ENCODE results near the gene SCFD2.
A peak's percentile ranks its signal among the peaks of the same experiment; 100 is the strongest.
"Not testable (repeated sequence)": the region's sequence is repeated elsewhere in the genome, so short reads cannot be mapped to it uniquely, and the experiment has no call there.

SCFD2 gene

DNA sequence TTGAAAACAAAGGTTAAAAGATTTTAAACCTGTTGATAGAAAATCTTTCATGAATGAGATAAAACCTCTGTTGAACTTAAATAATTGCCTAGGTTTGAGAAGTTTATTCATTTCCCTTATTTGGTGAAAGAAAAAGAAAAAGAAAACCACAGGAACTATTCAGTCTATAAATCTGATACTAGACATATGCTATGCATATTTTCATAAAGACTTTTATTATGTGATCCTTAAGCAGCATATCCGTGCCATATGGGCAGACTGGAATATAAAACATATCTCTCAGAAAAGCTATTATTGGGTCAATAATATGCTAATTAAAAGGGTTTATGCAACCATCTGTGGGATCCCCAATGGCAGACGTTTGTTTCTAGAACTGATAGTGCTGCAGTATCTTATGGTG, 325.0 kb downstream of the SCFD2 start:
- no peak for DNase-seq

DNA sequence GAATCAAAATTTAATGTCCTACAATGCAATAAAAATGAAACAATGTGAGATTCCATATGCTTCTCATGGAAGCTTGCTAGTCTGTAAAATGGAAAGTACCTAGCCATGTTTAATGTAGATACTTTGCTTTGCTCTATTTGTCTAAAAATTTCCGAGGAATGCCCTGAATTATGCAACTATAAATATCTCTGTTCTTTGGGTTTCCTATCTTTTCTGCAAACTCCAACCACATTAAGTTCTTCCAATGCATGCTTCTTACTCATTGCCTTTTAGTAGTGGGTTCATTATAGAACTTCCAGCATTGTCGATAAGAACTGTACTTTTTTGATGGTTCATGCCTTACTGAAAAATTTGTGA, 325.4 kb downstream of the SCFD2 start:
- no peak for DNase-seq

DNA sequence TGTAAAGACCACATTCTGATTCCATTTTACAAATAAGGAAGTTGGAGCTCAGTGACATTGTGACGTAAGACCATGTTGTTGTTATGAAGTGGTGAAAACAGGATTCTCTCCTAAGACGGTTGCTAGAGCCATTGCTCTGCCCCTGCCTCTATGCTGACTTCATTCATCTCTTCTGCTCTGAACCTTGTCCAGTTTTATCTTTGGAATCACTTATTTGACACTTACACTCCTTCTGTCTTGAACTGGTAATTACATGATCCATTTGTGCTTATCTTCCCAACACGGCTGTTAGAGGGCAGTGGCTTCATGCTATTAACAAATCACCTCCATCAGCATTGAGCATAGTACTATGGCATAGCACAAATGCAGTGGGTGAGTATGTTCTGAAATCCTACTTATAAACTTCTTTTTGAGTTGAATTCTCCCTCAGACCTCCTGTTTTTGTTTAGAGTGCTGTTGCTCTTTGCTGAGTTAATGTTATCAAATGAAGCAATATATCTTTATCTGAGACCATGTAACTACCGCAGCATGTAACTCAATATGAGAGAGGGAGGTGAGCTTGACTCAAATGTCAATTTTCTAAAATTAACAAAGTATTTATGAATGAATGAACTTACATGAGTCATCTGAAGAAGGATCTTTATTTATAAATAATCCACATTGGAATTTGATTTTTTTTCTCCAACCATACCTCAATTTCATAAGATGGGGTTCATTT, 326.0 kb downstream of the SCFD2 start:
- no peak for DNase-seq

DNA sequence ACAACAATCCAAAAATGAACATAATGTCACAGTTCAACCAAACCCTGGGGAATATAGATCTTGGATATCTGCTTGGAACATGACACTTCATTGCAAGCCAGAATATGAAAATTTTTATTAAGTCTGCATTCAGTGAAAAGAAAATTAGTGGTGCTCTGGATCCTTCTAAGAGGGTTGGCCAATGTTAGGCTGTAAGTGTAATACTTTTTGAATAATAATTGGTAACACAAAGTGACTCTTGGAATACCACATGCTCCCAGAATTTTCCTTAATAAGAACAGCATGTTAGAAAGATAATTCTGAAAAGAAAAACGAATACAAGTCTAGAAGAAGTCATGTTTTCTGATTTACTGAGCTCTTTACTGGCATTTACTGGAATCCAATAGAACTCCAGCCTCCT, 328.0 kb downstream of the SCFD2 start:
- no peak for DNase-seq

DNA sequence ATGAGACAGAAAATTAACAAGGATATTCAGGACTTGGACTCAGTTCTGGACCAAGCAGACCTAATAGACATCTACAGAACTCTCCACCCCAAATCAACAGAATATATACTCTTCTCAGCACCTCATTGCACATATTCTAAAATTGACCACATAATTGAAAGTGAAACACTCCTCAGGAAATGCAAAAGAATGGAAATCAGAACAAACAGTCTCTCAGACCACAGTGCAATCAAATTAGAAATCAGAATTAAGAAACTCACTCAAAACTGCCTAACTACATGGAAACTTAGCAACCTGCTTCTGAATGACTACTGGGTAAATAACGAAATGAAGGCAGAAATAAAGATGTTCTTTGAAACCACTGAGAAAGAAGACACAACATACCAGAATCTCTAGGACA, 333.0 kb downstream of the SCFD2 start:
- DNase-seq: not testable (repeated sequence)

DNA sequence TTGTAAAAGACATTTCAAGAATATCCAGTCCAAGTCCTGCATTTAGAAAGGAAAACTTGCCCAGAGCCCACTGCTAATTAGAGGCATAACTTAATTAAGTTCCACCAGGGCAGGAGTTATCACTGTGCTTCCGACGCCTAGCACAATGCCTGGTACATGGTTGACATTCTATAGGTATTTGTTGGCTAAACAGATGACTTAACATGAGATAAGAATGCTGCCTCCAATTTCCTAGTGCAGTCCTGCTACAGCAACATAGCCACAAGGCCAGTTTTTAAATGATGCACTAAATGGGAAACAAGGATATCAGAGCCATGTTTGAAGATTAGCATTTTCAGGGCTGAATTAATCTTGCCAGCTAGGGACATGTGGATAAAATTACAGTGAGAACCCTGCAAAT, 339.6 kb downstream of the SCFD2 start:
- DNase-seq: no peak

DNA sequence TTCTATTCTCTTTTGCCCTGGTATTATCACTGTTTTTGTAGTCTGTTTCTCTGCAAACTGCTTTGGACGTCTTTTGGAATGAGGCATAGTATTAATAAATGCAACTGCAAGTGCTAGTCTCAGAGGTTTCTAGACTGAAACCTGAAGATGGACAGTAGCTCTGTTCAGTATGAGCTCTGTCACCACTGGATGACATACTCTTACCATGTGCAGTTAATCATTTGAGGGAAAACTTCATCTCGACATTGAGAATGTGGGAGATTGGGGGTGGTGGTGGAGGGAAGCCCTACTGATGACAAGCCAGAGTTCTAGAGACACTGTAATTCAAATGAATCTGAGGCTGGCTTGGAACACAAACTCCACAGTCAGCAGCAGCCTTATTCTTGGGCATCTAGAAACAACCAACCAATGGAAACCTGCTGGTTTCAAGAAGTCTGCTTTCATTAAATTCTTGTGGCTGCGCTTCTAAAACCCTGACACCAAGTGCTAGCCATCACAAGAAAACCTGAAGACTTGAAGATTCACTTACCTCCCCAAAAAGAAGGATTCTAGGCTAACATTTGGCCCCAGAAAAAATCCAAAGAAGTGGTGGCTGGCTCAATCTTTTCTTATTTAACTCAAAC, 342.1 kb downstream of the SCFD2 start:
- DNase-seq: no peak

DNA sequence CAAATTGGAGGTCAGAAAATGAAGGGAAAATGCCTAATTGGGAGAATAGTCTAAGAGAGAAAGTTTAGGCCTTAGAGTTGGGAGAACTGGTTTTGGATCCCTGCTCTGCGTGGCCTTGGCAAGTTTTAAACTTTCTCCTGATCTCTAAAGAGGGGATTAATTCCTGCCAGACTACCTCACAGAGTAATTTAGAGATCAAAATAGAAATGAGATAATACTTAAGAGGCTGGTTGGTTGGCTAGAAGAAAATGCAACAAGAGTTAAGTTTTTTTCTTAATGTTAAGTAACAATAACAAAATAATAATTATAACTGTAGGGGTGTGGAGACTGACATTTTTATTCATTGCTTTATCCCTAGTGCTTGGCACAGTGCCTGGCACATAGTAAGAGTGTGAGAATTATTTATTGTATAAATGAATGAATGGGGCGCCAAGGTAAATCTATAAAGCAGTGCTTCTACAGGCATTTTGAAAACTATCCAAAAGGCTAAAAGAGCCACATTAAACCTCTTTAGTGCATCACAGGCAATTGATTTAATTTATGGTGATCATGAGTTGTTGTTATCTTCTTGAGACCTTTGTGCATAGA, 343.3 kb downstream of the SCFD2 start:
- DNase-seq: no peak

DNA sequence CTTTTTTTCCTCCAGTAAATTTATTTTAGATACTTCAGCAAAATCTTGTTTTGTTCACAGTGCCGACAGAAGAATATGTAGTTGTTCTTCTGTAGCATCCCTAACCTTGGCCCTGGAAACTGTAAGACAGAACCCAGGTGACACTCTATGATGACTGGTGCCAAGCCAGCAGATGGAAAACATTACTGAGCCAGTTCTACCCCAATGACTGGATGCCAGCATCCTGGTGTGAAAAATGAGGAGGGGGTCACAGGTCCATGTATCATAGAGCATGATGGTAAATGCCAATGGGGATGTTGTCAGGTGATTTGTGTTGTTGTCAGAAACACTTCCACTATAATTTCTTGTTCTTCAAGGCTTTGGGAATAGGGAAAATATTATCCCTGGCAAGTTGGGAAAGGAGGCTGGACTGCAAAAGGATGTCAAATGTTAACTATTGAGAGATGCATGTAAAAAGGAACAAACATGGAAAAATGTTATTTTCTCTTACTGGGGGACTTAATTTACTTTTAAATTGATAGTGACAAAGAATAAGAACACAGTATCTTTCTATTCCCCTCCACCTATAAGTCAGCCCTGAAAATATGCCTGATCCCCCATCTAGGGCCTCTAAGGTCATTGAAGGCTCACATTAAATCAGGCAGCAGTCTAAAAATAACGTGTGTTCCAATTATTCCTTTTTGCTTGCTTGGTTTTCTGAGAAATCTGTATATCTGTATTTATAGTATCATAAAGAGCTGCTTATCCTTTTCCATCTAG, 343.9 kb downstream of the SCFD2 start:
- DNase-seq: no peak

DNA sequence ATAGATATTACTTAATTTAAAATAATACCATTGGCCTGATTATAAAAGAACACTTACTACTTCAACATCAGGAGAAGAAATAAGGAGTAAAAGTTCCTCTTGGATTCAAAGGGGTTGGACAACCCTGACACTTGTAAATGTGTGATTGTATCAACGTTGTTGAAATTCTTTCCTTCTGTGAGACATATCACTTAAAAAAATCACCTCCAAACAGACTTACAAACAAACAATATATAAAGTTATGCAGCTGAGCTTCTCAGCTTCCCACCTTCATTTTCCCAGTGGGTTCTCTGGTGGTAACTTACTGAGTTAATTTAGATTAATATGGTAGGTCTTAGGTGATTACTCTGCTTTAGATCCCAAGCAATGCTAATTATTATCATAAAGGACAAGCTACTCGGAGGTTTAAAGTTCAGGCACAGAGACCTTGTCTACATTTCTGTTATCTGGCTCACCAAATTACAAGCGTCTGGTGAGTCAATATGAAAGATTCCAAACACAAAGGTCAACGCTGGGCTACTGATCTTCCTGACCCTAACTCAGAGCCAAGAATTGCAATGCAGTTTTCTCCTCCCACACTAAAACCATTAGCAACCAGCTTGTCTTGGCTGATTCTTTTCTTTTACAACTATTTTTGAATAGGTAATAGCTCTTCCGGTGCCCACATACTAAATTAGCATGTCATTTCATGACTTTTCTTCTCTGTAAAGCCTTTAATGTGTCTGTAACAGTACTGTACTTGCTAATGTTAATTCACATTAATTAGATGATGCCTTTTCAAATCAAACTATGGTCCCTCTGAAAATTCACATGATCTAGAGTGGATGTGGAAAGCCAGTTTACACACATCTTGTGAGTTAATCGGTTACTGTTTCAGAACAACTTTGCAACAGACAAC, 346.1 kb downstream of the SCFD2 start:
- DNase-seq: no peak

DNA sequence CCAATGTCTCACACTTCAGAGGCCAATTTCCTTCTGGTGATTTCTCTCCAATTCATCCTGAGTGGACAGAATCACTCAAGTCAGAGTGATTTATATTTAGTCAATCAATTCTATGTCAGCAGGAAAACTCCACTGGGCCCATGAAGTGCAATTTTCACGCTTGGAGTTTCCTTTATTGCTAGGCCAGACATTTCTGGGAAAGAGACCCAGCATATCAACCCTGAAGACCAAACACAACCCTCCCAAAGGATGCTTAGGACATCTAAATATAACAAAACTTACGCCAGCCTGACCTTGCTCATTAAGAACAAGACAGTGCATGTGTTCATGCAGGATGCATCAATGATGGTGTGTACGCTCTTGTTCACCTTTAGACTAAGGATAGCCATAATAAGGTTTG, 347.4 kb downstream of the SCFD2 start:
- DNase-seq: no peak

DNA sequence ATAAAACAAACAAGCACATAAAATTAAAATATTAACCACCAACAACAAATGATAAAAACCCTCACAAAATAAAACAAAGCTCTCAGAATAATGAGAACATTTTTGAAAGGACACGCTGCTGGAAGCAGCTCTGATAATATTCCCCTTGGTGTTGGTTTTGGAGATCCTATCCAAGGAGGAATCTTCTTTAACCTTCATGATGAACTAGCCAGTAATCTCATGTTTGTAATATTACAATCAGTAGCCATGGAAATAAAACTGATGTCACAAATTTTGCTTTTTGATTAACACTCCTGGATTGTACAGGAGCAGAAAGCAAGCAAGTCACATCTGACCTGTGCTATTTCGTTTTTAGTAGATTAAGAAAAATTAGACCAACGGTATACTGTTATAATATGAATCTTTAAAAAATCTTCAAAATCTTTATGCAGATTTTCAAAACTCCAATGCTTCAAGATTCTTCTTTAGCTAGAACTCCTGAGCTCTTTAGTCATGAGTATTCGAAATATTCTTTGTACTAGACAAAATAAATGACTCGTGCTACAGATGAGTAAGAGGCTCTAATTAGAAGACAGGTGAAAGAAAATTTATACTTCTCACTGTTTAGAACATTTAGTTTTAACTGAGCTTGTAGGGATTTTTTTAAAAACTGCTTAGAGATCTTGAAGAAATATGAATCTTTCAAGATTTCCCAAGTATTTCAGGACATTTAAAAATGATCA, 349.6 kb downstream of the SCFD2 start:
- no peak for DNase-seq

DNA sequence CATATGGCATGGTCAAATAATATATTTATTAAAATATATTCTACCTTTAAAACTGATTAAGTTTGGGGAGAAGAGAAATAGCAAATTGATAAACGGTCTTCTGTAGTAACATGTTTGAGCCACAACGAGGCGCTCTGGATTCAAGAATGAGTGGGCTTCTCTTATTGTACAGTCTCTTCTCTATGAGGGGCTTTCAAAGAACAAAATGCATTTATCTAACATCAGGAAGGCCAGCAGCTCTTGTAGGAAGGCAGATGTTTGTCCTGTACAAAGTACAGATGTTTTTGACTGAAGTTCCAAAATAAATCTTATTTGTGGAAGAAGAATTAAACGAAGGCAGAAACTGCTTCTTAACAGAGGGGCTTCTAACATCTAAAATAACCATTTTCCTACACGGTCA, 350.2 kb downstream of the SCFD2 start:
- DNase-seq: no peak

DNA sequence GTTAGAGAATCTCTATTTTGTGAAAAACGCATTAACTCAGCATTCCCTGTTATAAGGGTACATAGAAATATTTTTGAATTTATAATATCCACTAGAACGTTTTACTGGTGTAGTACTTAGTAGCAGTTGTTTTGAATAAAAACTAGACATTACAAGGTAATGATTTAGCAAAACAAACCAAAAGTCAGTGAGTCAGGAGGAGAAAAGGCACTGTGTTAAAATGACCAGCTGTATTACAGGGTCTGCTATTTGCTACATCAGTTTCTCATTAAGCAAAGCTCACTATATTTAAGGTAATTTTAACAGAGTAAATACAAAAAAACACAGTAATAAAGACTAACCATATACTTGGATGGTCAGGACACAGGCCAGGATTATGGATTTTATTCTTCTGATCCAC, 351.0 kb downstream of the SCFD2 start:
- DNase-seq: no peak

DNA sequence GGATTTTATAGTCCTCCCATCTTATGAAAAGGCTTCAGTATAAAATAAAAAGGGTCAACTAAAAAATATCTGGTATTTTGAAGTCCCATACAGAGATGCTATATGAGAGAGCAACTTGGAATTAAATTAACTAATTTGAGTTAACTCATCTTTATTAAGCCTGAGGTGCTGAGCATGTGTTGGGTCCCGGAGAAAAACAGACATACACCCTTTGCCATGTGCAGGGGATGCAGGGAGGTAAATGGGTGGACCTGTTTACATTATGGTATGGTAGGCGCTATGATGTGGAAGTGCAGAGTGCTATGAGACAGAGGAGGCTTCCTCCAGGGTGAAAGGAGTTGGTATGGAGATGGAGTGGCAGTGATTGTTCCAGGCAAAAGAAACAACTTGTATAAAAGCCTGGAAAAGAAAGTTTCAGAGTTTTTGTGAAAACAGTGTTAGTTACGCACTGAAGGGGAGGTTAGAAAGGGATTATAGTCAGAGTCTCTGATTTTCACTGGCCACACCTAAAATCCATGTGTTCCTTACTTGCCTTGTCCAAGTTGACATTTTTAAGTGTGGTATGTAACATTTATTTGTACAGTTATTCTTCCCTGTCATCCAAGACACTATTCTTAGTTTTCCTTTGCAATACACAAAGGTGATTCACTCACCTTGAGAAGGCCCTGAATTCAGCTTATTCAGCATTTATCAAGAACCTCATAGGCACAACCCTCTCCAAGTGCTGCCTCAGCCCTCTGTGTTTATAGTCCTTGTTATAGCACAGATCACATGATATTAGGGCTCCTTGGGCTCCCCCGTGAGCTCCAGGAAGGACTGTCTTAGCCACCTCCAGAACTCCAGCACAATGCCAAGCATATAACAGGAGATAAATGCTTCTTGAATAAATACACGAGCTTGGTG, 351.7 kb downstream of the SCFD2 start:
- no peak for DNase-seq

DNA sequence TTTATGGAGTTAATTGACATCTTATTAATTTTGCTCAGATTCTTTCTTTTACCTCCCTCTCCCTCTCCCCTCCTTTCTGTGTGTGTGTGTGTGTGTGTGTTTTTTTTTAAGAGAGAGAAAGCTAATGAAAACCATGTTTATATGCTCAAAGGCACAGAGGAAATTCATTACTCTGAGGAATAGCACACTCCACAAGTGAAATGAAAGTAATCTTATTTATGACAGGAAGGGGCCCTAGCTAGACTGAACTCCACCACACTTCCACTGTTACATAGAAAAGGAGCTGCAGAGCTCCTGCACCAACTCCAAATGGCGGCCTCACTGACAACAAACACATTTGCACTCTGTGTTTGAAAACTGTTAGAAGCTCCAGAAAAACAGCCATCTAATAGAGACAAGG, 353.1 kb downstream of the SCFD2 start:
- peak in 1 of 2 donors; percentile 15 for DNase-seq

DNA sequence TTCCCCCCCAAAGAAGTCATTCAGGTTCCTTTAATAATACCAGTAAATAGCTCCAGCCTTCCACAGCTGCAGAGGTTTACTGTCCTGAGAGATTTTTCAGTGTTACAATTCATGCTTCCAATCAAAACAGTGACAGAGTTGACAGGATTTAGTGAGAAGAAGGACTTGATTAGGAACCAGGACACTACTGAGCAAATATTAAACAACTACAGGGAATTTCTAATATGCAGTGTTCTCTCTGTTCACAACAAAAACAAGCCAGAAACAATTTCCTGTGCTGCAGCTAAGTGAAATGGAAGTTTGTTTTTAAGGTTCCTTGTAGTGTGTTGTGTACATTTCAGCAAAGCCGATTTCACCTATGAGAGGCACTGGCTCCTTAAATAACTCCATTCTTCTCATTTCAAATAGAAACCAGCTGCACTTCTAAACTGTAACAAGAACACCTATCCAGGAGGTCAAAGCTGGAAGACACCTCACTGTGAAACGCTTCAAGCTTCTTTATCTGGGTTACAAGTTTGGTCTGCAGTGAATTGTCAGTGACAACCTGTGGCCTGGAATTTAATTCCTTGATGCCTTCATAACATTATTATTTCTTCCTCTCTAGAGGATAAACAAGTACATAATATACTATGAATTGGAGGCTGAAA, 354.5 kb downstream of the SCFD2 start:
- DNase-seq: no peak

DNA sequence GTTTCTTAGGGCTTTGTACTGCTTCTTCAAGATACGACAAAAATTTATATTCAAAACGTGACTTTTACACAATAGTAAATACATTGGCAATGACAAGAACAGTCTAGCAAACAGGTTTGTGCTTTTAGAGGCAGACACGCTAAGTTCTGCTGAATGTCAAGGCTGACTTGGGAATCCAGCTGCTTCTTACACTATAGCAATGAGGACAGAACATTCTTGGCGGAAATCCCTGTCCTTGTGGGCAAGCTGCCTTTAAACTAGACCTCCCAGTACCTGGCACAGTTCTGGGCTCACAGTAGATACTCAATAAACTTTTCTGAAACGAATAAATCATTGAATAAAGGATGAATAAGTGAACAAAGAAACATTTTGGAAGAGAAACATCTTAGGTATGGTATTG, 355.5 kb downstream of the SCFD2 start:
- no peak for DNase-seq

DNA sequence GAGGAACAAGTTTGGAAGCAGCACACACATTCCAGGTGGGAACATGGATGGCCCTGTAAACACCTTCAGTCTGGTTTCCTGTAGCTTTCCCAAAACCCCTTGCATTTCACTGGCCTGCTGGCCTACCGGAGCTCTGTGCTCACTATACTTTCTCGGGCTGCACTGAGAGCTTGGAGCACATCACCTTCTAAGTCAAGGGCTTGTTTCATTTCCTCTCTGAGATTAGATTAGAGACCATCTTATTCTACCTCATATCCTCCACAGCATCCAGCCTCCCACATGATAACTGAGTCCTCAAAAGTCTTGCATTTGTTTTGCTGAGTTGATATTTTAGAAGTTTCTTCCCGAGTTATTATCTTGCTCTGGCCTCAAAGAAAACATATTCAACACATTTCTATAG, 356.0 kb downstream of the SCFD2 start:
- no peak for DNase-seq

DNA sequence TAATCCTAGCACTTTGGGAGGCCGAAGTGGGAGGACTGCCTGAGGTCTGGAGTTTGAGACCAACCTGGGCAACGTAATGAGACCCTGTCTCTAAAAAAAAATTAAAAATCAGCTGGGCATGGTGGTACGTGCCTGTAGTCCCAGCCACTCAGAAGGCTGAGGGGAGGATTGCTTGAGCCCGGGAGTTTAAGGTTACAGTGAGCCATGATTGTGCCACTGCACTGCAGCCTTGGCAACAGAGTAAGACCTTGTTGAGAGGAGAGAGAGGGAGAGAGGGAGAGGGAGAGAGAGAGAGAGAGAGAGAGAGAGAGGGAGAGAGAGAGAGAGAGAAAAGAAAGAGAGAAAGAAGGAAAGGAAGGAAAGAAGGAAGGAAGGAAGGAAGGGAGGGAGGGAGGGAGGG, 358.8 kb downstream of the SCFD2 start:
- no peak for DNase-seq

DNA sequence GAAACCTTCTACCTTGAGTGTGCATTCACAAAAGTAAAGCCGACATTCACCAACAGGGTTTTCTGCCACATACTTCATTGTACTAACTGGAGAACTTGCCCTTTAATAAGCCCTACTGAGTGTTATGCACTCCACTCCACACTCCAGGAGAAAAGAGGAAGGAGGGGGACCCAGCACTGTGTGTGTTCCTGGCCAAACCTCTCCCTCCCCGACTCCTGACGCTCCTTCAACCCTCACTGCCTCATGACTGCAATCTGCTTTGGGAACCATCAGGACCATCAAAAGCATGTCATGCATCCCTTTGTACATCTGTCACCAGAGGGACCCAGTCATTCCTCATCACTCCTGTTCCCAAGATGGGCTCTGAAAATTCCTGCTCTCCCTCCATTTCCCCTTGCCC, 360.1 kb downstream of the SCFD2 start:
- no peak for DNase-seq

Data from CD4-positive, alpha-beta T cell treated with Interferon alpha-2 for 1 hour (primary cell).